DMS79 (cell line): ENCODE measurements around the gene AMBN.

ENCODE experiments used
- DNase-seq: peaks from one replicate; lab custom pipeline; 2025; lab: John Stamatoyannopoulos, UW

Gene AMBN

GRCh38 chr4:70591955-70592582, at the start of gene AMBN:
Gene AMBN (plus strand): TSS chr4:70592256. CDS start chr4:70592359, 103 bp downstream.
- no peak for DNase-seq

DNA sequence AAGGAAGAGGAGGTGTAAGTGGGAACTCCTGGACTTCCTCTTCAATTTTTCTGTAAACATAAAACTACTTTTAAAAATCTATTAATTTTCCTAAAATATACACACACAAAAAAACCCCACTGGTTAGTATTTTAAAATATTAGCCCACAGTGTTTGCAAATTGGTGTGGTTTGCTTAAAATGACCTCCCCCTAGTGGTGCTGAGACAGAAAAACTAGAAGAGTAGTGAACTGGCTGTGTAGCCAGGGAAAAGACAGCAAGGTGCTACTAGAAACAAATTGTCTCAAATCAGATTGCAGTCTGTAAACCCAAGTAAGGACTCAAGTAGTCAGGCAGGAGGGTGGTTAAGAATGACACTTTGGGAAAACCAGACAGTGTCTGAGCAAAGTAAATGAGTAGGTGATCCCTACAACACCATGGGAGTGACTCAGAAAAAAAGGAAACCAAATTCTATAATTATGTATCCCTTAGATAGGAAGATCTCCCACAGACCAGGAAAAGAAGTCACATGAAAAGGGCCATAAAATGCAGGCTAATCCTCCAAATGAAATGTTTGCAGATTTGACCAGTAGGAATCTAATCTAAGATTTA, 47.7 kb upstream of the AMBN start:
- no peak for DNase-seq

- no peak for DNase-seq
These were observed 35.2 kb upstream of the AMBN start for GRCh38 chr4:70556856-70557255.

DNA sequence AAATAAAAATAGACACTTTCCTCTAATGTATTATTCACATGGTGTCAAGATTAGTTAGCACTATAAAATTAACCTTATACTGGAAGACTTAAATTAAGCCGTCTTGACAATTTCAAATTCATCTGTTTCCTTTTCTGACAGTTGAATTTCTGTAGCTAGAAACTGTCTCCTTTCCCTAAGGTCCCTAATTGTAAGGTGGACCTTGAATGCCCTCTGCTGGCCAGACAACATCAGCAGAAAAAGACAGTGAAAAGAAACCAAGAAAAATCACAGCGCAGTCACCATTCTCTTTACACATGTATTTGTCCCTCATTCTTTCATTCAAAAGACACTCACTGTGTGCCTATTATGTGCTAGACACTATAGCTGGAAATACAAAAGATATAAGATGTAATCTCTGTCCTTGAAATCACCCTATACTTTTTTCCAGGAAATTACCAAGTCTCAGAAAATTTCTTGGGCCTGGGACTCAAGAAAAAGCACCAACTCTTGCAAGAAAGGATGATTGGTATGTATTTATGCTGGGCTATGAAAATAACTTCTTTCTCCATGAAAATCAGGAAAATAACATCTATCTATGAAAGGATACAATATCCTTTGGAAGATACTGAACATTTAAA, 32.7 kb upstream of the AMBN start:
- no peak for DNase-seq

DNA sequence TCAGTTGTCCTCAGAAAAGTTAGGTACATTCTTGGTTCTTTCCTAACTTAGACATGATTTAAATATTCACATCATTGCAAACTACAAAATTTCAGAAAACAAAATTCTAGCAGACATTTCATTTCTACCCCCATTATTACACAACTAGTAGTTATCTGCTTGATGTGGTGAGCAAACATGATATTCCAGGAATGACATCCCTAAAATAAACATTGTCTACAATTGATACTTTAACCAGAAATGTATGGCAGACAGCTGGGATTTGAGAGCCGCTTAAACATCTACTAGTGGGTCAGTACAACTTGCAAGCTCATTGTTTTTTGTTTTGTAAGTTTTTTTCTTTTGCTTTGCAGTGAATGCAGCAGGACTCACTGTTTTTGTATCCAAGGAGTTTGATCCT, 32.1 kb upstream of the AMBN start:
- no peak for DNase-seq

GRCh38 chr4:70564033-70564432, 28.0 kb upstream of the AMBN start:
- no peak for DNase-seq

DNA sequence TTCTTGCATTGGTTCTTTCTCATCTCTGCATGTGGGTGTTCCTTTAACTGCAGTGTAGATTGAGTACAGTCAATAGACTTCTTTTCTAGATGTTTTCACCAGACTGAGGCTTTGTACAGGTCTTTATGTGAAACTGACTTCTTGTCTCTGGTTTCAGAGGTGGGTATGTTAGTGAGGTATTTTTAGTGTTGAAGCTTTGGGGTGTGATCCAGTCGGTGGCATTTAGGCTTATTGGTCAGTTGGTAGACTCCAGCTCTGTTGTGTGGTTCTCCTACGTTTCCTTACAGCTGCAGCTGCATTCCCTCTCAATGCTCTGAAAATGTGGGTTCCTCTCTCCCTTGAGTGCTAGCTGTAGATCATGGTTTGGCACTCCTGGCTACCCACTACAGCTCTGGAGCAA, 21.3 kb upstream of the AMBN start:
- no peak for DNase-seq

- no peak for DNase-seq
These were observed 20.3 kb upstream of the AMBN start for GRCh38 chr4:70571772-70572171.

DNA sequence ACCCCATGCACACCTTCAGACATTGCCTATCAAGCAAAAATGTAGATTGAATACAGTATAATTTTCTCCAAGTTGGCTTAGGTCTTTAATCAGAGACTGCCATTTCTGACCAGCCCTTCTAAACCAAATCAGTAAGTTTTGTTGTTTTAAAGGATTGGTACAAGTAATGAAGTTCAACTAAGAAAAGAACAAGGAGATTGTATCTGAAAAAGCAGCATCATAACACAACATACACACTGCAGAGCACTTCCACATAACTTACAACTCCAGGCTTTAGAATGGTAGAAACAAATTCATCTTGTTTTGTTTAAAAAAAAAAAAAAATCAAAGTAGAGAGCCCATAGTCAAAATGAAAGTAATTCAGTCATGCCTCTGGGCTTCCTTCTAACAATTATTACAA, 16.1 kb upstream of the AMBN start:
- no peak for DNase-seq

DNA sequence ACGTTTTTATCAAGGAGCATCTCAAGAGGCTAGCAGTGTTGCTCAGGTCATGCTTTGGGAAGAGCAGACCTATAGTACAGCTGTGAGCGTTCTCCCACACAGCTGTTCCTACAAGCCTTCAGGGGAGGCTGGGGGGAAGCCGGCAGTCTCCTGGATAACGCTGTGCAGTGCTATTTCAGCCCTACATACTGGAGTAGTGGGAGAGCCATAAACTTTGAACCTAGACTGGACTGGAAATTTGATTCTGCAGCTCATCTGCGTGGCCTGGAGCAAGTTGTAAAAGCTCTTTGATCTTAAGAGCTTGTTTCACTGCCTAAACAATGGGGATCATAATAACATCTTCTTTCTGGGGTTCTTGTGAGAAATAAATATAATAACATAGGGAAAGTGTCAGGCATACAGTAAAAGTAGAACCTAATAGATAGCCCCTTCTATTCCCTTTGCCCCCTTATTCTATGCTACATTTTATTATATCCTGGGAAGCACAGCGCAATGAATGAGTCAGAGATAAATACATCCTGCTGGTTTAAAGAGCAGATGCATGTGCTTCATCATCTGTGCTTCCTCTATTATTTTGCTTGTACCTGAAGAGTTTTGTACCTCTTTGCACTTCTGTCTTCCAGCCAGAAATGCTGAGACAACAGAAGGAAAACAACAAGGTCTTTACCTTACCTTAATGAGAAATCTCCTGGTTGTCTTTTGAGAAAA, 14.7 kb upstream of the AMBN start:
- no peak for DNase-seq

- no peak for DNase-seq
These were observed 10.1 kb upstream of the AMBN start for GRCh38 chr4:70581980-70582379.

DNA sequence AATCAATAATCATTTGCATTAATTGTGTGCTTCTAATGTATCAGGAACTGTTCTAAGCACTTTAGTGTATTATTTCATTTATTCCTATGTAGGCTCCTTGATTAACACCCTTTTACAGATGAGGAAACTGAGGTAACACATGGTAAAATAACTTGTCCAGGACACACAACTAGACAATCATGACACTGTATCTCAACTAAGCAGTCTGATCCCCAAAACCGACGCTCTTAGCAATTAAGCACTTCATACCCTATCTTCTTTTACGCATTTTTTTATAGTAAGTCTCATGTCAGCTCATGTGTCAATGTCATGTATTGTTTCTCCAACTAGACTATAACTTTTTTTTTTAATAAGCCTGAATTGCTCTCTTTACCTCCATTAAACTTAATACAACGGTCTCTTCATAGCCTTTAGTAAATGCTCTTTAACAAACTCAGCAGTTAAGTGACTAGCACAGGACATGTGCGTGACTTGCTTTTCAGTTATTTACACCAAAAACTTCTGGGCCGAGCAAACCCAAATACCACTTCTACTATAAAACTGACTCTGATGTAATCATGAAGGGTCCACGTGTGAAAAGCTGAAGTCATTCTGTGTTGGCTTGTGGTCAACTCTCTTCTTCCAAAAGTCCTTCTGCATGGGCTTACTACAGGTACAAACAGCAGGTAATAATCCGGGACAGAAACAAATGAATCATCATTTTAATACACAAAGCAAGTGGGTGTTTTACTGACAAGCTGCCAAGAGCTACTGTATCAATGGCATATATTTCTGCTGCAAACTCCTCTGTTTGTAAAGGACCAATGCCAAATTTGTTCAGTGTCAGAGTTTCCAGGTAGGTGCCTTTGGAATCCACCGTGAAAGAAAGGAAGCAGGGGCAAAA, 7.9 kb upstream of the AMBN start:
- peak; percentile 3 for DNase-seq

- DNase-seq, result no peak
These were observed 5.2 kb upstream of the AMBN start for GRCh38 chr4:70586841-70587240.

DNA sequence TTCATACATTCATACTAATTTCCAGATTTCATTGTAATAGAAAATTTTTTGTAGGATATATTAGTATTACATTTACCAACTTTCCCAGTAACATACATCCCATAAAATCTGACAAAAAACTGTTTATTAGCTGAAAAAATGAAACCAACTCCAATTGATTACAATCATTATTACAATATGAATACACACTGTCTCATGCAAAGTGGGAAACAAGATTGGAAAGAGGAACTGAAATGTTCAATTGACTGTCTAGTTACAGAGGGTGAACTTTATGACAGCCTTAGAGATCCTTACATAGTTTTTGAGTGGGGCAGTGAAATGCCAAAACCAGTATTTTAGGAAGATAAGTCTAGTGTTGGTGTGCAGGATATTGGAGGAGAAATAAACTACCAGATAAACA, 2.3 kb upstream of the AMBN start:
- DNase-seq, result no peak

DNA sequence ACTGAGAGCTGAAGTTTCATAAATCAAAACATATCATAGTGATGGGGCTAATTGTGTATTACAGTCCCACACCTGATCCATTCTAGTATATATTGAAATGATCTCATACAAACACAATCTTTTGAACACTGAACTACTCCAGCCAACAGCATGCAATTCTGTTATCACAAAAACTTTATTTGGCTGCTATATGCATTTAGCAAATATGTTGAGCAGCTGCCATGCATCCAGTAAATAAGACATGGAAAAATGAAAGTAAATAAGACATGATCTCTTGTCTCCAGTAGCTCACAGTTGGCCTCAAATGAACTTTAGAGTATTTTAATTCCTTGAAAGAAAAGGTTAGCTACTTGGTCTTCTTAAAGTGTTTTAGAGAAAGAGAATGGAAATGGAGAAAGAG, 2.1 kb downstream of the AMBN start:
- DNase-seq, result no peak

DNA sequence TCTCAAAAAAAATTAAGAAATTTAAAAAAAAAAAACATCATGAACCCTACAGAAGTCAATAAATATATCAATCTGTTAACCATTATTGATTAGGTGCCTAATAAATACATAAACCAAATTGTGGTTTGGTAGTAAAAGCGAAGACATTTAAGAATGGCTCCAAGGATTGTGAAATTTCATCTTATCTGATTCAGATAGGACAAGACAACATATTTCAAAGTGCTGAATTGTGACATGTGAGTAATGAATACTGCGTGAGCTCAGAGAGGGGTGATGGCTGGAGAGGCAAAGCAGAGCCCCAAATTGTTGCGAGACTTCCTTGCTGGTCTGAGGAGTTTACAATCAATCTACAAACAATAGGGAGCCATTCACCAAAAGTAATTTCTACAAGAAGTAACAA, 8.2 kb downstream of the AMBN start:
- no peak for DNase-seq

- DNase-seq, result no peak
These were observed 8.9 kb downstream of the AMBN start for GRCh38 chr4:70600977-70601376.

- DNase-seq, result peak; percentile 14
These were observed 9.5 kb downstream of the AMBN start for GRCh38 chr4:70601422-70602039.

GRCh38 chr4:70603856-70604255, 11.8 kb downstream of the AMBN start:
- DNase-seq, result no peak

- DNase-seq, result no peak
These were observed 14.4 kb downstream of the AMBN start for GRCh38 chr4:70606459-70606858.

- DNase-seq, result no peak
These were observed 15.3 kb downstream of the AMBN start for GRCh38 chr4:70607334-70607853.
